CD4-positive, alpha-beta T cell (primary cell): ENCODE data around the gene APOC1. TPM values are rescaled to one million over a fixed set of nuclear protein-coding genes. Genes with fewer than 3 reads are reported as not detected.

Source experiments
- ATAC-seq: fragments of 200-7000 bp; cut with Tn5 transposase; one replicate; pipeline ENCODE4 v1.10.0; 2022; ENCODE audit warnings: mild to moderate bottlenecking; ENCODE audit not compliant: poor library complexity
- CTCF ChIA-PET: fragments of 350-600 bp; sonication (Branson Sonifier 250); formaldehyde crosslinking; loops from one replicate; lab custom pipeline; 2021; ENCODE audit warnings: antibody characterized with exemption, inconsistent platforms; lab: Charles Lee
- POLR2A ChIA-PET: fragments of 350-600 bp; sonication (Branson Sonifier 250); formaldehyde crosslinking; loops from one replicate; lab custom pipeline; 2021; ENCODE audit warnings: antibody characterized with exemption, inconsistent platforms; lab: Charles Lee
- DNase-seq, 14 experiments: peaks; one replicate each; pipeline ENCODE4 v3.0.0-alpha.2; 2013 to 2020; ENCODE audit warnings: mixed read lengths in 2 of 14
- H3K27ac ChIP-seq, 2 donors: one replicate each; pipeline versions ENCODE4 v1.5.1 to v1.7.0; 2013; ENCODE audit warnings: low read length in 2 of 2, low read depth in 1 of 2, mild to moderate bottlenecking in 1 of 2
- H3K27me3 ChIP-seq, 2 experiments: 1 replicate in 1 of 2; 2 replicates in 1 of 2; pipeline versions ENCODE4 v1.6.1 to v1.7.0; 2013; ENCODE audit warnings: low read length in 2 of 2, control low read depth in 1 of 2, mild to moderate bottlenecking in 1 of 2, moderate library complexity in 1 of 2; ENCODE audit not compliant: insufficient read depth in 2 of 2, control insufficient read depth in 1 of 2
- H3K36me3 ChIP-seq: one replicate; pipeline ENCODE4 v1.6.1; 2013; ENCODE audit warnings: low read length, control low read depth; ENCODE audit not compliant: insufficient read depth
- H3K4me1 ChIP-seq: one replicate; pipeline ENCODE4 v1.6.1; 2013; ENCODE audit warnings: low read length, control low read depth; ENCODE audit not compliant: insufficient read depth
- H3K4me3 ChIP-seq: one replicate; pipeline ENCODE4 v1.5.1; 2013; ENCODE audit warnings: mild to moderate bottlenecking, low read length, moderate library complexity
- H3K9me3 ChIP-seq, 2 experiments: 1 replicate in 1 of 2; 2 replicates in 1 of 2; pipeline versions ENCODE4 v1.6.1 to v1.7.0; 2013; ENCODE audit warnings: low read length in 2 of 2, mild to moderate bottlenecking in 2 of 2, control low read depth in 1 of 2, moderate library complexity in 1 of 2; ENCODE audit not compliant: control insufficient read depth in 1 of 2, insufficient read depth in 1 of 2
- H3K27ac Mint-ChIP-seq: one replicate; pipeline ENCODE4 v1.8.0; 2020; ENCODE audit warnings: mixed read lengths
- H3K27me3 Mint-ChIP-seq: one replicate; pipeline ENCODE4 v1.8.0; 2021; ENCODE audit warnings: mixed read lengths
- H3K36me3 Mint-ChIP-seq: one replicate; pipeline ENCODE4 v1.8.0; 2021; ENCODE audit warnings: low read depth, mixed read lengths
- H3K4me1 Mint-ChIP-seq: one replicate; pipeline ENCODE4 v1.8.0; 2021; ENCODE audit warnings: low read depth, mixed read lengths
- H3K4me3 Mint-ChIP-seq: one replicate; pipeline ENCODE4 v1.8.0; 2020; ENCODE audit warnings: mild to moderate bottlenecking, mixed read lengths
- H3K9me3 Mint-ChIP-seq: one replicate; pipeline ENCODE4 v1.8.0; 2020; ENCODE audit warnings: mixed read lengths
- intact Hi-C, 2 experiments: fragments of 100-400 bp; cut with DNase I in 1 of 2; cut with micrococcal nuclease in 1 of 2; formaldehyde crosslinking; loops; one replicate each; pipeline versions ENCODE4 v1.15.1 to v1.9.0; 2023 to 2025; cut with DNase I, micrococcal nuclease
- total RNA-seq, 174 experiments: library from RNA in 2 of 174; stranded (reverse) in 2 of 174; gene quantifications; one replicate each; pipeline ENCODE4 v1.2.3 and lab custom pipeline; 2021 to 2026
- TF ChIP-seq, protein P1 (sequence below): fragments of 200-600 bp; IDR thresholded peaks from one replicate; pipeline ENCODE4 v1.8.0; 2022; ENCODE audit warnings: antibody characterized with exemption, mild to moderate bottlenecking

Gene APOC1
- total RNA-seq, 2 experiments from 2014 or later = not detected

DNA sequence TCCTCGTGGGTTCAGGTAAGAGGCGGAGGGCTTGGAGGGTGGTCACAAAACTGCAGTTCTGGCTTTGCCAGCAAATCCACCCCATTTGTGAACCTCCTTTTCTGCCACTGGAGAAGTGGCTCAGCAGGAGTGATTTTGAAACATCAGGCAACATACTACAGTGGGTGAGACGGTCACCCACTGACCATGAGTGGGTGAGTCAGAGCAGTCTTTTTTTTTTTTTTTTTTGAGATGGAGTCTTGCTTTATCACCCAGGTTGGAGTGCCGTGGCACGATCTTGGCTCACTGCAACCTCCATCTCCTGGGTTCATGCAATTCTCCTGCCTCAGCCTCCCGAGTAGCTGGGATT lies 20.4 kb upstream of the APOC1 start:
- peaks cover 50% of the 10 kb centered on the region for H3K36me3 ChIP-seq
- H3K9me3 ChIP-seq = no peaks in the 10 kb centered on the region
- H3K27ac ChIP-seq = no peak overlapping the region
- H3K4me1 ChIP-seq = peaks cover 24% of the 10 kb centered on the region
- ATAC-seq (no peak), DNase-seq (no peak)
- TF ChIP-seq, protein P1, sequence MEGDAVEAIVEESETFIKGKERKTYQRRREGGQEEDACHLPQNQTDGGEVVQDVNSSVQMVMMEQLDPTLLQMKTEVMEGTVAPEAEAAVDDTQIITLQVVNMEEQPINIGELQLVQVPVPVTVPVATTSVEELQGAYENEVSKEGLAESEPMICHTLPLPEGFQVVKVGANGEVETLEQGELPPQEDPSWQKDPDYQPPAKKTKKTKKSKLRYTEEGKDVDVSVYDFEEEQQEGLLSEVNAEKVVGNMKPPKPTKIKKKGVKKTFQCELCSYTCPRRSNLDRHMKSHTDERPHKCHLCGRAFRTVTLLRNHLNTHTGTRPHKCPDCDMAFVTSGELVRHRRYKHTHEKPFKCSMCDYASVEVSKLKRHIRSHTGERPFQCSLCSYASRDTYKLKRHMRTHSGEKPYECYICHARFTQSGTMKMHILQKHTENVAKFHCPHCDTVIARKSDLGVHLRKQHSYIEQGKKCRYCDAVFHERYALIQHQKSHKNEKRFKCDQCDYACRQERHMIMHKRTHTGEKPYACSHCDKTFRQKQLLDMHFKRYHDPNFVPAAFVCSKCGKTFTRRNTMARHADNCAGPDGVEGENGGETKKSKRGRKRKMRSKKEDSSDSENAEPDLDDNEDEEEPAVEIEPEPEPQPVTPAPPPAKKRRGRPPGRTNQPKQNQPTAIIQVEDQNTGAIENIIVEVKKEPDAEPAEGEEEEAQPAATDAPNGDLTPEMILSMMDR = no peak
- Mint-ChIP-seq H3K4me3 (no peak overlapping the region), H3K4me1 (peaks cover 25% of the 10 kb centered on the region), H3K9me3 (no peaks in the 10 kb centered on the region), H3K27me3 (no peaks in the 10 kb centered on the region), H3K27ac (no peak overlapping the region), H3K36me3 (peaks cover 59% of the 10 kb centered on the region)
- intact Hi-C loops = no loop called here
- H3K4me3 ChIP-seq = no peak overlapping the region
- ChIA-PET CTCF (no interaction called here), POLR2A (no interaction called here)
- H3K27me3 ChIP-seq = no peaks in the 10 kb centered on the region

DNA sequence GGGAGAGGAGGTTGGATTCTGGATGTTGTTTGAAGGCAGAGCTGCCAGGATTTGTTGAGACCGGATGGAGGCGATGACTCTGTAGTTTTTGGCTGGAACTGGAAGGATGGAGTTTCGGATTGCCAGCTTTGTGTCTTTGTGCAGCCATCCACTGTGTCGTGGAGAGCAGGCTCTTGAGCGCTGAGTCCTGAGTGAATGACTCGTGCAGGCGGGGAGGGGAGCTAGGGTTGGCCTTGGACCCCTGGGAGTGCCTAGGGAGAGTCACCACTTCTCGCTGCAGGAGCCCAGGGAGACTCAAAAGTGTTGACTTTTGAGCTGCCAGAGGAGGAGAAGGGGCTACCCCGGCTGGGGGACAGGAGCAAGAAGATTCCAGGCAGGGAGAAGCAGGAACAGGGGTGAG lies 19.5 kb upstream of the APOC1 start:
- H3K36me3 Mint-ChIP-seq = peaks cover 68% of the 10 kb centered on the region
- POLR2A ChIA-PET = no interaction called here
- Histone ChIP-seq H3K4me3 (no peak overlapping the region), H3K4me1 (peaks cover 18% of the 10 kb centered on the region), H3K36me3 (peaks cover 55% of the 10 kb centered on the region), H3K9me3 (no peaks in the 10 kb centered on the region), H3K27ac (no peak overlapping the region), H3K27me3 (no peaks in the 10 kb centered on the region)
- no peak overlapping the region for H3K4me3 Mint-ChIP-seq
- intact Hi-C loops = no loop called here
- no peaks in the 10 kb centered on the region for H3K27me3 Mint-ChIP-seq
- no peaks in the 10 kb centered on the region for H3K9me3 Mint-ChIP-seq
- CTCF ChIA-PET = interaction anchor here (0.6 kb wide), 1 partner anchor 1895 kb away, joined by 3 read pairs; no protein-coding TSS in a partner anchor
- H3K27ac Mint-ChIP-seq = no peak overlapping the region
- no peak for DNase-seq
- peaks cover 25% of the 10 kb centered on the region for H3K4me1 Mint-ChIP-seq
- TF ChIP-seq, protein P1 = no peak
- ATAC-seq = no peak

DNA sequence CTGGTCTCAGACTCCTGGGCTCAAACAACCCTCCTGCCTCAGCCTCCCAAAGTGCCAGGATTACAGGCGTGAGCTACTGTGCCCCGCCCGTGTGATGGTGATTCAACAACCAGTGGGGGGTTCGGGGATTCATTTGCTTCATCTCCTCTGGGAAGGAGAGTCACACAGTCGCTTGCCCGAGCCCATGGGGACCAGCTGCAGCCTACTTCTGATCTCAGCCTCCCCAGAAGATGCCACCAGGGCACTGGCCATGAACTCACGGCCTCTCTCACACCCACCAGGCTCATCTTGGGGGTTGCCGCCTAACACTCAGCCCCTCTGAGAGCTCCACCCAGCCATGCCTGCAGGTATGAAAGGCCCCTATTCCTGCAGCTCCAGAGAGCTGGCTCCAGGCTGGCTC lies 16.6 kb upstream of the APOC1 start:
- Histone ChIP-seq H3K9me3 (no peaks in the 10 kb centered on the region), H3K4me1 (no peaks in the 10 kb centered on the region), H3K27ac (no peak overlapping the region), H3K4me3 (no peak overlapping the region), H3K27me3 (no peaks in the 10 kb centered on the region), H3K36me3 (peaks cover 67% of the 10 kb centered on the region)
- CTCF ChIA-PET = no interaction called here
- Mint-ChIP-seq H3K36me3 (peaks cover 78% of the 10 kb centered on the region), H3K27me3 (no peaks in the 10 kb centered on the region), H3K9me3 (no peaks in the 10 kb centered on the region), H3K27ac (no peak overlapping the region), H3K4me3 (no peak overlapping the region), H3K4me1 (peaks cover 2% of the 10 kb centered on the region)
- DNase-seq = no peak
- no peak for ATAC-seq
- TF ChIP-seq, protein P1 = no peak
- intact Hi-C loops = no loop called here
- POLR2A ChIA-PET = no interaction called here
